Upper lobe of left lung (tissue), 4 donors: ENCODE data around the gene SAE1.

ENCODE experiments used
- EP300 ChIP-seq, 4 donors: sonication (generic); formaldehyde crosslinking; IDR thresholded peaks; one replicate each; pipeline ENCODE4 v1.5.1; 2017; ENCODE audit warnings: antibody characterized with exemption in 4 of 4, control low read depth in 2 of 4
- POLR2A ChIP-seq, 4 donors: fragments of 450-650 bp; IDR thresholded peaks; one replicate each; pipeline ENCODE4 v1.5.1; 2016 to 2017; ENCODE audit warnings: antibody characterized with exemption in 4 of 4, mild to moderate bottlenecking in 2 of 4
- POLR2AphosphoS5 ChIP-seq, 2 donors: sonication (generic); formaldehyde crosslinking; IDR thresholded peaks; one replicate each; pipeline ENCODE4 v1.5.1; 2017; ENCODE audit warnings: antibody characterized with exemption in 2 of 2
- TF ChIP-seq, protein P1 (sequence below), 6 experiments: fragments of 450-650 bp in 4 of 6; fragments of 200-600 bp in 2 of 6; sonication (generic) in 2 of 6; IDR thresholded peaks; one replicate each; pipeline ENCODE4 v1.5.1; 2016 to 2019; ENCODE audit warnings: antibody characterized with exemption in 6 of 6

DNA sequence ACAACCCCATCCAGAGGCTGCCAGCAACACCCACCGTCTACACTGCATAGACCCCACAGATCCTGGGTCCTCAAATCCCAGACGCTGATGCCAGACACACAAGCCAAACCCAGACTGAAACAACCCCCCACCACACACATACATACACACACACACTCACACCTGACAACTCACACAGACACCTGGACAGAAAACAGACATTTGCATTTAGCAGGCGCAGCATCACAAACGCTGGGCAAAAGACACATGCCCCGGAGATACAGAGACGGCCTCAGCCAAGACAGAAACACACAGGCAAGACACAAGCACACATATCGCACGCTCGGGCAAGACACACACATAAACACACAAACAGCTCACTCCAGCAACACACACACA lies 99.0 kb downstream of the SAE1 start:
- TF ChIP-seq, protein P1, sequence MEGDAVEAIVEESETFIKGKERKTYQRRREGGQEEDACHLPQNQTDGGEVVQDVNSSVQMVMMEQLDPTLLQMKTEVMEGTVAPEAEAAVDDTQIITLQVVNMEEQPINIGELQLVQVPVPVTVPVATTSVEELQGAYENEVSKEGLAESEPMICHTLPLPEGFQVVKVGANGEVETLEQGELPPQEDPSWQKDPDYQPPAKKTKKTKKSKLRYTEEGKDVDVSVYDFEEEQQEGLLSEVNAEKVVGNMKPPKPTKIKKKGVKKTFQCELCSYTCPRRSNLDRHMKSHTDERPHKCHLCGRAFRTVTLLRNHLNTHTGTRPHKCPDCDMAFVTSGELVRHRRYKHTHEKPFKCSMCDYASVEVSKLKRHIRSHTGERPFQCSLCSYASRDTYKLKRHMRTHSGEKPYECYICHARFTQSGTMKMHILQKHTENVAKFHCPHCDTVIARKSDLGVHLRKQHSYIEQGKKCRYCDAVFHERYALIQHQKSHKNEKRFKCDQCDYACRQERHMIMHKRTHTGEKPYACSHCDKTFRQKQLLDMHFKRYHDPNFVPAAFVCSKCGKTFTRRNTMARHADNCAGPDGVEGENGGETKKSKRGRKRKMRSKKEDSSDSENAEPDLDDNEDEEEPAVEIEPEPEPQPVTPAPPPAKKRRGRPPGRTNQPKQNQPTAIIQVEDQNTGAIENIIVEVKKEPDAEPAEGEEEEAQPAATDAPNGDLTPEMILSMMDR (IDR thresholded peaks at IDR 0.05), result no peak
- TF ChIP-seq POLR2AphosphoS5 (IDR thresholded peaks at IDR 0.05) (no peak), POLR2A (IDR thresholded peaks at IDR 0.05) (no peak), EP300 (IDR thresholded peaks at IDR 0.05) (no peak)
